GM23338 (cell line): Measurements from ENCODE around the gene TMEM238. TPM values are rescaled to one million over a fixed set of nuclear protein-coding genes. Genes with fewer than 3 reads are reported as not detected.

Experiments
- ATAC-seq: fragments of 200-7000 bp; cut with Tn5 transposase; 3 replicates; pipeline ENCODE4 v1.9.1; 2020
- DNase-seq: peaks from one replicate; pipeline ENCODE4 v3.0.0-alpha.2; 2015; ENCODE audit warnings: low spot score
- H2AFZ ChIP-seq: fragments of 200-600 bp; sonication (generic); 2 replicates; pipeline ENCODE4 v1.8.0; 2016; ENCODE audit warnings: antibody characterized with exemption, mild to moderate bottlenecking, moderate library complexity
- H3F3A ChIP-seq: fragments of 200-600 bp; sonication (generic); replicated peaks from 2 replicates; pipeline ENCODE4 v1.8.0; 2017; ENCODE audit warnings: antibody characterized with exemption, mixed run types, low read depth
- H3K27ac ChIP-seq: fragments of 200-600 bp; sonication (generic); 2 replicates; pipeline ENCODE4 v1.6.1; 2016; ENCODE audit warnings: low read depth
- H3K27me3 ChIP-seq: fragments of 200-600 bp; sonication (generic); 2 replicates; pipeline ENCODE4 v1.8.0; 2016; ENCODE audit warnings: mild to moderate bottlenecking, mixed run types, moderate library complexity; ENCODE audit not compliant: insufficient read depth
- H3K36me3 ChIP-seq: fragments of 200-600 bp; sonication (generic); 2 replicates; pipeline ENCODE4 v1.8.0; 2016; ENCODE audit warnings: mild to moderate bottlenecking; ENCODE audit not compliant: insufficient read depth
- H3K4me1 ChIP-seq: fragments of 200-600 bp; sonication (generic); 2 replicates; pipeline ENCODE4 v1.8.0; 2016; ENCODE audit warnings: mild to moderate bottlenecking, moderate library complexity; ENCODE audit not compliant: insufficient read depth
- H3K4me2 ChIP-seq: fragments of 200-600 bp; sonication (generic); 2 replicates; pipeline ENCODE4 v1.7.1; 2017; ENCODE audit warnings: mixed run types
- H3K4me3 ChIP-seq: fragments of 200-600 bp; sonication (generic); 2 replicates; pipeline ENCODE4 v1.6.1; 2016; ENCODE audit warnings: mixed run types
- H3K79me2 ChIP-seq: fragments of 200-600 bp; sonication (generic); replicated peaks from 2 replicates; pipeline ENCODE4 v1.8.0; 2017; ENCODE audit warnings: mild to moderate bottlenecking; ENCODE audit not compliant: insufficient read depth
- H3K9me2 ChIP-seq: fragments of 200-600 bp; sonication (generic); 2 replicates; pipeline ENCODE4 v1.8.0; 2017; ENCODE audit not compliant: insufficient read depth
- H4K20me1 ChIP-seq: fragments of 200-600 bp; sonication (generic); replicated peaks from 2 replicates; pipeline ENCODE4 v1.8.0; 2017; ENCODE audit warnings: mild to moderate bottlenecking; ENCODE audit not compliant: insufficient read depth
- H3K27ac Mint-ChIP-seq: 2 replicates; pipeline ENCODE4 v1.8.0; 2020; ENCODE audit warnings: inconsistent platforms, mild to moderate bottlenecking, moderate library complexity, mixed read lengths
- H3K27me3 Mint-ChIP-seq: 3 replicates; pipeline ENCODE4 v1.8.0; 2022; ENCODE audit warnings: low read depth, mild to moderate bottlenecking, moderate library complexity, mixed read lengths, inconsistent platforms; ENCODE audit not compliant: insufficient read depth, poor library complexity
- H3K36me3 Mint-ChIP-seq: 3 replicates; pipeline ENCODE4 v1.8.0; 2021; ENCODE audit warnings: low read depth, mild to moderate bottlenecking, inconsistent platforms, moderate library complexity, mixed read lengths
- H3K4me1 Mint-ChIP-seq: 3 replicates; pipeline ENCODE4 v1.8.0; 2020; ENCODE audit warnings: mild to moderate bottlenecking, inconsistent platforms, mixed read lengths
- H3K4me3 Mint-ChIP-seq: 3 replicates; pipeline ENCODE4 v1.8.0; 2021; ENCODE audit warnings: moderate library complexity, mild to moderate bottlenecking, inconsistent platforms, mixed read lengths
- H3K9me3 Mint-ChIP-seq: 3 replicates; pipeline ENCODE4 v1.8.0; 2020; ENCODE audit warnings: moderate library complexity, mild to moderate bottlenecking, inconsistent platforms, mixed read lengths
- CREB1 ChIP-seq: fragments of 250-450 bp; sonication (Bioruptor Pico); IDR thresholded peaks from 2 replicates; pipeline ENCODE4 v1.5.0; 2020; ENCODE audit warnings: low read depth, mild to moderate bottlenecking, moderate library complexity
- CTCF ChIP-seq, 2 experiments: fragments of 200-600 bp in 1 of 2; sonication (generic) in 1 of 2; conservative IDR thresholded peaks; 2 replicates each; pipeline versions ENCODE4 v1.5.1 to v1.6.1; 2016 to 2017; ENCODE audit warnings: antibody characterized with exemption in 2 of 2, low read depth in 2 of 2, mild to moderate bottlenecking in 2 of 2, moderate library complexity in 1 of 2
- ETS1 ChIP-seq: IDR thresholded peaks from 2 replicates; pipeline ENCODE4 v1.6.1; 2016; ENCODE audit warnings: antibody characterized with exemption
- EZH2 ChIP-seq: fragments of 200-600 bp; sonication (generic); IDR thresholded peaks from one replicate; pipeline ENCODE4 v1.8.0; 2017; ENCODE audit warnings: antibody characterized with exemption, mild to moderate bottlenecking, low read depth; ENCODE audit not compliant: unreplicated experiment
- EZH2phosphoT487 ChIP-seq: fragments of 200-600 bp; sonication (generic); IDR thresholded peaks from one replicate; pipeline ENCODE4 v1.8.1; 2018; ENCODE audit warnings: antibody characterized with exemption; ENCODE audit not compliant: unreplicated experiment
- JUNB ChIP-seq: IDR thresholded peaks from one replicate; pipeline ENCODE4 v1.6.1; 2016; ENCODE audit warnings: antibody characterized with exemption; ENCODE audit not compliant: unreplicated experiment
- NANOG ChIP-seq: IDR thresholded peaks from 2 replicates; pipeline ENCODE4 v1.6.1; 2016; ENCODE audit warnings: antibody characterized with exemption, borderline replicate concordance
- POLR2AphosphoS5 ChIP-seq: IDR thresholded peaks from 2 replicates; pipeline ENCODE4 v1.6.1; 2016; ENCODE audit warnings: antibody characterized with exemption, low read depth
- REST ChIP-seq: IDR thresholded peaks from one replicate; pipeline ENCODE4 v1.6.1; 2018; ENCODE audit warnings: antibody characterized with exemption; ENCODE audit not compliant: unreplicated experiment
- STAT1 ChIP-seq: IDR thresholded peaks from one replicate; pipeline ENCODE4 v1.6.1; 2016; ENCODE audit warnings: antibody characterized with exemption; ENCODE audit not compliant: unreplicated experiment
- ZNF114 ChIP-seq: fragments of 250-450 bp; sonication (Bioruptor Pico); IDR thresholded peaks from 2 replicates; pipeline ENCODE4 v1.5.0; 2020; ENCODE audit warnings: mild to moderate bottlenecking, moderate library complexity
- ZNF331 ChIP-seq: fragments of 250-450 bp; sonication (Bioruptor Pico); IDR thresholded peaks from 2 replicates; pipeline ENCODE4 v1.5.0; 2020; ENCODE audit warnings: low read depth, mild to moderate bottlenecking, moderate library complexity
- ZNF462 ChIP-seq: fragments of 250-450 bp; sonication (Bioruptor Pico); IDR thresholded peaks from 2 replicates; pipeline ENCODE4 v1.5.0; 2020; ENCODE audit warnings: mild to moderate bottlenecking, moderate library complexity
- polyA plus RNA-seq: library from polyadenylated mRNA; unstranded; fragments of >200 nt; fragmentation: Nextera tagmentation; extraction: Ambion mirVana; gene quantifications from 2 replicates; pipeline ENCODE4 v1.2.1, GENCODE V29; 2016
- total RNA-seq: library from RNA; depleted of rRNA; stranded (reverse); fragments of >200 nt; shearing (Covaris generic); gene quantifications from 2 replicates; pipeline ENCODE4 v1.2.3, GENCODE V29; 2014

TMEM238 gene
- total and polyA plus RNA-seq, 2 experiments from 2014 or later, result 0.55 to 7.5 TPM

GRCh38 chr19:55358943-55359908 lies 24.9 kb downstream of the TMEM238 start:
- no peaks in the 10 kb centered on the region for H3K36me3 Mint-ChIP-seq
- no peaks in the 10 kb centered on the region for H3K9me2 ChIP-seq
- H3K27me3 ChIP-seq, result peaks cover 34% of the 10 kb centered on the region
- H2AFZ ChIP-seq, result no peak overlapping the region
- peaks cover 7% of the 10 kb centered on the region; the same call in 2 of the 3 replicates for H3K4me1 Mint-ChIP-seq
- ATAC-seq (no peak), DNase-seq (no peak)
- H4K20me1 ChIP-seq, result no peaks in the 10 kb centered on the region
- no peaks in the 10 kb centered on the region for H3K36me3 ChIP-seq
- TF ChIP-seq ZNF462 (CRISPR knock-in tag) (no peak), POLR2AphosphoS5 (no peak), EZH2phosphoT487 (no peak), ZNF331 (CRISPR knock-in tag) (no peak), JUNB (no peak), NANOG (no peak), STAT1 (no peak), EZH2 (no peak), CTCF (conservative IDR thresholded peaks at IDR 0.05; ENCODE audit: low read depth in 2 of 2) (no peak), ZNF114 (CRISPR knock-in tag) (no peak), ETS1 (no peak), CREB1 (CRISPR knock-in tag) (no peak), REST (no peak)
- H3K79me2 ChIP-seq, result no peaks in the 10 kb centered on the region
- H3K9me3 Mint-ChIP-seq, result no peaks in the 10 kb centered on the region
- no peak overlapping the region for H3K27ac ChIP-seq
- H3F3A ChIP-seq, result peaks cover 8% of the 10 kb centered on the region
- peaks cover 41% of the 10 kb centered on the region for H3K27me3 Mint-ChIP-seq
- no peak overlapping the region for H3K4me2 ChIP-seq
- H3K4me3 Mint-ChIP-seq, result no peak overlapping the region
- H3K27ac Mint-ChIP-seq, result no peak overlapping the region
- H3K4me3 ChIP-seq, result no peak overlapping the region
- peaks cover 4% of the 10 kb centered on the region; the same call in 1 of the 2 replicates for H3K4me1 ChIP-seq
